GM18519 (cell line): ENCODE results near the gene SHISA9.

ENCODE experiments used
- ATAC-seq: cut with Tn5 transposase; IDR thresholded peaks from one replicate; pipeline ENCODE4 v1.9.1; 2021; ENCODE audit warnings: mild to moderate bottlenecking, moderate library complexity; ENCODE audit not compliant: unreplicated experiment, low FRiP score

The SHISA9 gene

GRCh38 chr16:13062219-13062618, 160.8 kb downstream of the SHISA9 start:
- no peak for ATAC-seq

GRCh38 chr16:13063457-13063856, 162.1 kb downstream of the SHISA9 start:
- ATAC-seq = no peak

GRCh38 chr16:13064821-13065220, 163.4 kb downstream of the SHISA9 start:
- ATAC-seq = no peak

- no peak for ATAC-seq
Observed at GRCh38 chr16:13067648-13068047, 166.2 kb downstream of the SHISA9 start.

GRCh38 chr16:13068912-13069583, 167.7 kb downstream of the SHISA9 start:
- ATAC-seq = no peak

- no peak for ATAC-seq
Observed at GRCh38 chr16:13070268-13070667, 168.9 kb downstream of the SHISA9 start.

GRCh38 chr16:13076878-13077277, 175.5 kb downstream of the SHISA9 start:
- ATAC-seq = no peak

- ATAC-seq = no peak
Observed at GRCh38 chr16:13077816-13078215, 176.4 kb downstream of the SHISA9 start.

GRCh38 chr16:13080531-13080930, 179.1 kb downstream of the SHISA9 start:
- ATAC-seq = no peak

- ATAC-seq = no peak
Observed at GRCh38 chr16:13081825-13082331, 180.5 kb downstream of the SHISA9 start.

- ATAC-seq = no peak
Observed at GRCh38 chr16:13083681-13084080, 182.3 kb downstream of the SHISA9 start.

GRCh38 chr16:13084331-13084730, 182.9 kb downstream of the SHISA9 start:
- no peak for ATAC-seq

GRCh38 chr16:13093661-13094060, 192.3 kb downstream of the SHISA9 start:
- ATAC-seq = no peak

GRCh38 chr16:13095061-13095460, 193.7 kb downstream of the SHISA9 start:
- ATAC-seq = no peak

GRCh38 chr16:13098536-13098935, 197.1 kb downstream of the SHISA9 start:
- no peak for ATAC-seq

GRCh38 chr16:13099822-13100221, 198.4 kb downstream of the SHISA9 start:
- ATAC-seq = no peak

- no peak for ATAC-seq
Observed at GRCh38 chr16:13100970-13101369, 199.6 kb downstream of the SHISA9 start.

- ATAC-seq = no peak
Observed at GRCh38 chr16:13101828-13102227, 200.4 kb downstream of the SHISA9 start.

- ATAC-seq = no peak
Observed at GRCh38 chr16:13102401-13102800, 201.0 kb downstream of the SHISA9 start.

- no peak for ATAC-seq
Observed at GRCh38 chr16:13103831-13104530, 202.6 kb downstream of the SHISA9 start.

GRCh38 chr16:13104772-13105171, 203.4 kb downstream of the SHISA9 start:
- ATAC-seq = no peak

GRCh38 chr16:13105427-13105826, 204.0 kb downstream of the SHISA9 start:
- ATAC-seq = no peak
